SK-N-SH (cell line): ENCODE data around the gene PYCARD. TPM values are rescaled to one million over a fixed set of nuclear protein-coding genes. Genes with fewer than 3 reads are reported as not detected.

Experiments
- CTCF ChIA-PET: fragments of 300-600, 350-600 bp; formaldehyde crosslinking; extraction: SDS; loops from one replicate; lab custom pipeline; 2021; lab: Yijun Ruan, JAX
- POLR2A ChIA-PET: fragments of 350-600 bp; sonication (Branson Sonifier 250); formaldehyde crosslinking; extraction: SDS; loops from one replicate; lab custom pipeline; 2020; ENCODE audit warnings: antibody characterized with exemption, inconsistent platforms; lab: Yijun Ruan, JAX
- DNase-seq: peaks from one replicate; pipeline ENCODE4 v3.0.0; 2012
- H2AFZ ChIP-seq: fragments of 200-600 bp; sonication (generic); 2 replicates; pipeline ENCODE4 v1.8.1; 2016; ENCODE audit warnings: antibody characterized with exemption, mild to moderate bottlenecking, low read depth
- H3F3A ChIP-seq: fragments of 200-600 bp; sonication (generic); replicated peaks from 2 replicates; pipeline ENCODE3; 2016; ENCODE audit warnings: antibody characterized with exemption, mild to moderate bottlenecking; ENCODE audit not compliant: insufficient read depth
- H3K27ac ChIP-seq, 2 experiments: fragments of 200-500 bp in 1 of 2; fragments of 200-600 bp in 1 of 2; sonication (Bioruptor generic) in 1 of 2; sonication (generic), shearing (Covaris generic) in 1 of 2; 2 replicates each; pipeline versions ENCODE4 v1.5.1 to v1.6.1; 2014 to 2016; ENCODE audit warnings: low read depth in 2 of 2, inconsistent platforms in 1 of 2, low read length in 1 of 2, mild to moderate bottlenecking in 1 of 2, mixed read lengths in 1 of 2
- H3K27me3 ChIP-seq: fragments of 200-600 bp; sonication (generic), shearing (Covaris generic); 2 replicates; pipeline ENCODE4 v1.6.1; 2016; ENCODE audit warnings: mixed run types; ENCODE audit not compliant: insufficient read depth
- H3K36me3 ChIP-seq, 2 experiments: fragments of 200-500 bp in 1 of 2; fragments of 200-600 bp in 1 of 2; sonication (Bioruptor generic) in 1 of 2; sonication (generic) in 1 of 2; replicated peaks in 1 of 2; 2 replicates each; pipeline versions ENCODE3 to v1.5.1; 2014 to 2016; ENCODE audit warnings: low read length in 1 of 2, mild to moderate bottlenecking in 1 of 2; ENCODE audit not compliant: insufficient read depth in 2 of 2, control insufficient read depth in 1 of 2
- H3K4me1 ChIP-seq, 2 experiments: fragments of 200-500 bp in 1 of 2; fragments of 200-600 bp in 1 of 2; sonication (Bioruptor generic) in 1 of 2; sonication (generic), shearing (Covaris generic) in 1 of 2; 2 replicates each; pipeline versions ENCODE4 v1.5.1 to v1.6.1; 2014 to 2016; ENCODE audit warnings: low read depth in 1 of 2, low read length in 1 of 2, mixed run types in 1 of 2; ENCODE audit not compliant: insufficient read depth in 2 of 2, control insufficient read depth in 1 of 2
- H3K4me2 ChIP-seq: fragments of 200-600 bp; sonication (generic), shearing (Covaris generic); 2 replicates; pipeline ENCODE4 v1.6.1; 2017; ENCODE audit warnings: mixed run types
- H3K4me3 ChIP-seq, 2 experiments: fragments of 200-500 bp in 1 of 2; fragments of 200-600 bp in 1 of 2; sonication (Bioruptor generic) in 1 of 2; sonication (generic), shearing (Covaris generic) in 1 of 2; 2 replicates each; pipeline versions ENCODE4 v1.5.1 to v1.8.1; 2014 to 2016; ENCODE audit warnings: low read depth in 2 of 2, inconsistent platforms in 1 of 2, low read length in 1 of 2, mild to moderate bottlenecking in 1 of 2, mixed read lengths in 1 of 2, moderate library complexity in 1 of 2
- H3K79me2 ChIP-seq: fragments of 200-600 bp; sonication (generic); 2 replicates; pipeline ENCODE4 v1.8.1; 2017; ENCODE audit warnings: mild to moderate bottlenecking; ENCODE audit not compliant: insufficient read depth
- H3K9ac ChIP-seq: fragments of 200-600 bp; sonication (generic); 2 replicates; pipeline ENCODE4 v1.6.1; 2017; ENCODE audit warnings: mixed run types
- H3K9me2 ChIP-seq: fragments of 200-600 bp; sonication (generic); 2 replicates; pipeline ENCODE4 v1.6.1; 2017; ENCODE audit warnings: mixed run types
- H3K9me3 ChIP-seq: fragments of 200-600 bp; sonication (generic); 2 replicates; pipeline ENCODE4 v1.6.1; 2017; ENCODE audit warnings: mixed run types, mild to moderate bottlenecking, moderate library complexity
- H4K20me1 ChIP-seq: fragments of 200-600 bp; sonication (generic); 2 replicates; pipeline ENCODE4 v1.6.1; 2017; ENCODE audit warnings: mild to moderate bottlenecking, mixed run types; ENCODE audit not compliant: insufficient read depth
- CHD2 ChIP-seq: fragments of 150-350 bp; IDR thresholded peaks from 2 replicates; pipeline ENCODE4 v1.6.1; 2018; ENCODE audit warnings: low read length; ENCODE audit not compliant: partially characterized antibody
- ELF1 ChIP-seq: IDR thresholded peaks from 2 replicates; pipeline ENCODE4 v1.4.0; 2012
- EP300 ChIP-seq, 2 experiments: IDR thresholded peaks; 2 replicates each; pipeline versions ENCODE4 v1.4.0 to v1.6.1; 2012; ENCODE audit warnings: borderline replicate concordance in 1 of 2, low read depth in 1 of 2, low read length in 1 of 2
- FOSL2 ChIP-seq: IDR thresholded peaks from 2 replicates; pipeline ENCODE4 v1.4.0; 2012; ENCODE audit warnings: low read depth, mild to moderate bottlenecking, moderate library complexity, borderline replicate concordance
- FOXJ3 ChIP-seq: sonication (generic); formaldehyde crosslinking; IDR thresholded peaks from 2 replicates; pipeline ENCODE4 v1.5.1; 2020; ENCODE audit warnings: mild to moderate bottlenecking, missing genetic modification reagents
- JUND ChIP-seq: IDR thresholded peaks from 2 replicates; pipeline ENCODE4 v1.4.0; 2012
- NRF1 ChIP-seq: IDR thresholded peaks from 2 replicates; pipeline ENCODE4 v1.6.1; 2012; ENCODE audit warnings: low read depth, mild to moderate bottlenecking, low read length
- RAD21 ChIP-seq: IDR thresholded peaks from 2 replicates; pipeline ENCODE4 v1.6.1; 2012; ENCODE audit warnings: mild to moderate bottlenecking, low read length
- RXRA ChIP-seq: IDR thresholded peaks from 2 replicates; pipeline ENCODE4 v1.4.0; 2012; ENCODE audit warnings: low read depth, mild to moderate bottlenecking, borderline replicate concordance
- TAF1 ChIP-seq: IDR thresholded peaks from 2 replicates; pipeline ENCODE4 v1.6.1; 2012; ENCODE audit warnings: low read depth, mild to moderate bottlenecking, low read length, moderate library complexity, borderline replicate concordance
- TCF12 ChIP-seq: IDR thresholded peaks from 2 replicates; pipeline ENCODE4 v1.4.0; 2012
- TEAD4 ChIP-seq: IDR thresholded peaks from 2 replicates; pipeline ENCODE4 v1.4.0; 2012; ENCODE audit warnings: mild to moderate bottlenecking, borderline replicate concordance; ENCODE audit not compliant: insufficient read depth
- USF1 ChIP-seq: IDR thresholded peaks from 2 replicates; pipeline ENCODE4 v1.4.0; 2012; ENCODE audit warnings: low read depth, borderline replicate concordance
- USF2 ChIP-seq: fragments of 150-350 bp; IDR thresholded peaks from 2 replicates; pipeline ENCODE4 v1.6.1; 2017; ENCODE audit warnings: antibody characterized with exemption, low read length, low read depth, borderline replicate concordance
- WGBS: methylation state at CpG from one replicate; pipeline ENCODE4 v1.1.6; 2017; ENCODE audit warnings: low lambda C conversion rate; 5-methylcytosine and 5-hydroxymethylcytosine counted together
- polyA plus RNA-seq, 3 experiments: library from polyadenylated mRNA; depleted of rRNA; stranded (reverse); fragments of >200 nt; gene quantifications; 2 replicates each; pipeline ENCODE4 v1.2.3, GENCODE V29; 2012
- TF ChIP-seq, protein P1 (sequence below): IDR thresholded peaks from 2 replicates; pipeline ENCODE4 v1.6.1; 2012; ENCODE audit warnings: mild to moderate bottlenecking, low read depth, low read length, moderate library complexity
- TF ChIP-seq, protein P2 (sequence below): fragments of 150-350 bp; IDR thresholded peaks from 2 replicates; pipeline ENCODE4 v1.6.1; 2016; ENCODE audit warnings: mild to moderate bottlenecking, low read depth, low read length

Gene PYCARD
- polyA plus RNA-seq, 1 of the 3 experiments (the other 2 are of a cell fraction) = 0.28 TPM

- H2AFZ ChIP-seq = no peak overlapping the region
- no peaks in the 10 kb centered on the region for H3K9me3 ChIP-seq
- no peak overlapping the region for H3K4me2 ChIP-seq
- no peak for DNase-seq
- no peaks in the 10 kb centered on the region for H3F3A ChIP-seq
- H4K20me1 ChIP-seq = no peaks in the 10 kb centered on the region
- no peaks in the 10 kb centered on the region for H3K79me2 ChIP-seq
- no peak overlapping the region for H3K27ac ChIP-seq
- H3K36me3 ChIP-seq = no peaks in the 10 kb centered on the region
- POLR2A ChIA-PET = no interaction called here
- TF ChIP-seq USF2 (no peak), ELF1 (no peak), NRF1 (no peak), USF1 (no peak), JUND (no peak), TCF12 (no peak), FOSL2 (no peak), RXRA (no peak), FOXJ3 (CRISPR knock-in tag) (no peak), RAD21 (no peak), EP300 (IDR thresholded peaks at IDR 0.05; ENCODE audit: borderline replicate concordance in 1 of 2, low read depth in 1 of 2, low read length in 1 of 2) (no peak), TEAD4 (no peak), TAF1 (no peak), CHD2 (no peak)
- TF ChIP-seq, protein P1, sequence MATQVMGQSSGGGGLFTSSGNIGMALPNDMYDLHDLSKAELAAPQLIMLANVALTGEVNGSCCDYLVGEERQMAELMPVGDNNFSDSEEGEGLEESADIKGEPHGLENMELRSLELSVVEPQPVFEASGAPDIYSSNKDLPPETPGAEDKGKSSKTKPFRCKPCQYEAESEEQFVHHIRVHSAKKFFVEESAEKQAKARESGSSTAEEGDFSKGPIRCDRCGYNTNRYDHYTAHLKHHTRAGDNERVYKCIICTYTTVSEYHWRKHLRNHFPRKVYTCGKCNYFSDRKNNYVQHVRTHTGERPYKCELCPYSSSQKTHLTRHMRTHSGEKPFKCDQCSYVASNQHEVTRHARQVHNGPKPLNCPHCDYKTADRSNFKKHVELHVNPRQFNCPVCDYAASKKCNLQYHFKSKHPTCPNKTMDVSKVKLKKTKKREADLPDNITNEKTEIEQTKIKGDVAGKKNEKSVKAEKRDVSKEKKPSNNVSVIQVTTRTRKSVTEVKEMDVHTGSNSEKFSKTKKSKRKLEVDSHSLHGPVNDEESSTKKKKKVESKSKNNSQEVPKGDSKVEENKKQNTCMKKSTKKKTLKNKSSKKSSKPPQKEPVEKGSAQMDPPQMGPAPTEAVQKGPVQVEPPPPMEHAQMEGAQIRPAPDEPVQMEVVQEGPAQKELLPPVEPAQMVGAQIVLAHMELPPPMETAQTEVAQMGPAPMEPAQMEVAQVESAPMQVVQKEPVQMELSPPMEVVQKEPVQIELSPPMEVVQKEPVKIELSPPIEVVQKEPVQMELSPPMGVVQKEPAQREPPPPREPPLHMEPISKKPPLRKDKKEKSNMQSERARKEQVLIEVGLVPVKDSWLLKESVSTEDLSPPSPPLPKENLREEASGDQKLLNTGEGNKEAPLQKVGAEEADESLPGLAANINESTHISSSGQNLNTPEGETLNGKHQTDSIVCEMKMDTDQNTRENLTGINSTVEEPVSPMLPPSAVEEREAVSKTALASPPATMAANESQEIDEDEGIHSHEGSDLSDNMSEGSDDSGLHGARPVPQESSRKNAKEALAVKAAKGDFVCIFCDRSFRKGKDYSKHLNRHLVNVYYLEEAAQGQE = no peak
- TF ChIP-seq, protein P2, sequence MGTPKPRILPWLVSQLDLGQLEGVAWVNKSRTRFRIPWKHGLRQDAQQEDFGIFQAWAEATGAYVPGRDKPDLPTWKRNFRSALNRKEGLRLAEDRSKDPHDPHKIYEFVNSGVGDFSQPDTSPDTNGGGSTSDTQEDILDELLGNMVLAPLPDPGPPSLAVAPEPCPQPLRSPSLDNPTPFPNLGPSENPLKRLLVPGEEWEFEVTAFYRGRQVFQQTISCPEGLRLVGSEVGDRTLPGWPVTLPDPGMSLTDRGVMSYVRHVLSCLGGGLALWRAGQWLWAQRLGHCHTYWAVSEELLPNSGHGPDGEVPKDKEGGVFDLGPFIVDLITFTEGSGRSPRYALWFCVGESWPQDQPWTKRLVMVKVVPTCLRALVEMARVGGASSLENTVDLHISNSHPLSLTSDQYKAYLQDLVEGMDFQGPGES = no peak
- TF ChIP-seq, all 33 proteins: peak for 0
- Histone ChIP-seq H3K27me3 (peaks cover 52% of the 10 kb centered on the region), H3K4me3 (no peak overlapping the region), H3K9me2 (no peaks in the 10 kb centered on the region), H3K9ac (no peak overlapping the region), H3K4me1 (no peaks in the 10 kb centered on the region)
- CTCF ChIA-PET = no interaction called here
- WGBS = 31% methylated on average over 12 of the region's 12 CpGs
Observed at GRCh38 chr16:31221357-31222160, 19.0 kb upstream of the PYCARD start.
